ENCODE data around the gene ADAM19.

ADAM19 gene

DNA sequence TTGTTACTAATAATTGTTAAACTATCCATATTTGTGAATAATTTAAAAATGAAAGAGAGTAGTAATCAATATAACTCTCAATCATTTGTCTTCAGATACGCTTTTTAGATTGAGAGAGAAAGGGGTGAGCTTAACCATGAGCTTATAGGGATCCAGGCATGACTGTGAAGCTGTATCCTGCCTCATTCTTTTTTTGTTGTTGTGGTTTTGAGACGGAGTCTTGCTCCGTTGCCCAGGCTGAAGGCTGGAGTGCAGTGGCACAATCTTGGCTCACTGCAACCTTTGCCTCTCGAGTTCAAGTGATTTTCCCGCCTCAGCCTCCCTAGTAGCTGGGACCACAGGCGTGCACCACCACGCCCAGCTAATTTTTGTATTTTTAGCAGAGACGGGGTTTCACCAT, 71.5 kb downstream of the ADAM19 start:
- ChIA-PET POLR2A (no interaction called here), CTCF (no interaction called here)
- no peak for DNase-seq (ENCODE audit: extremely low spot score)
- TF ChIP-seq BHLHE40 (IDR thresholded peaks at IDR 0.05; ENCODE audit: borderline replicate concordance) (no peak), NFRKB (IDR thresholded peaks at IDR 0.05) (no peak), LEF1 (IDR thresholded peaks at IDR 0.05; ENCODE audit: borderline replicate concordance) (no peak), FOXK2 (IDR thresholded peaks at IDR 0.05) (no peak), SUZ12 (IDR thresholded peaks at IDR 0.05) (no peak), ARNT (IDR thresholded peaks at IDR 0.05) (no peak), ELF4 (IDR thresholded peaks at IDR 0.05) (no peak), FOXM1 (IDR thresholded peaks at IDR 0.05; ENCODE audit: borderline replicate concordance) (no peak), PKNOX1 (IDR thresholded peaks at IDR 0.05) (no peak), TARDBP (IDR thresholded peaks at IDR 0.05) (no peak), ZNF384 (IDR thresholded peaks at IDR 0.05) (no peak), CTBP1 (IDR thresholded peaks at IDR 0.05; ENCODE audit: borderline replicate concordance) (no peak), SP1 (IDR thresholded peaks at IDR 0.05) (no peak), HDGF (IDR thresholded peaks at IDR 0.05; ENCODE audit: borderline replicate concordance) (no peak), L3MBTL2 (conservative IDR thresholded peaks at IDR 0.05) (no peak), FOXA1 (IDR thresholded peaks at IDR 0.05) (no peak)

DNA sequence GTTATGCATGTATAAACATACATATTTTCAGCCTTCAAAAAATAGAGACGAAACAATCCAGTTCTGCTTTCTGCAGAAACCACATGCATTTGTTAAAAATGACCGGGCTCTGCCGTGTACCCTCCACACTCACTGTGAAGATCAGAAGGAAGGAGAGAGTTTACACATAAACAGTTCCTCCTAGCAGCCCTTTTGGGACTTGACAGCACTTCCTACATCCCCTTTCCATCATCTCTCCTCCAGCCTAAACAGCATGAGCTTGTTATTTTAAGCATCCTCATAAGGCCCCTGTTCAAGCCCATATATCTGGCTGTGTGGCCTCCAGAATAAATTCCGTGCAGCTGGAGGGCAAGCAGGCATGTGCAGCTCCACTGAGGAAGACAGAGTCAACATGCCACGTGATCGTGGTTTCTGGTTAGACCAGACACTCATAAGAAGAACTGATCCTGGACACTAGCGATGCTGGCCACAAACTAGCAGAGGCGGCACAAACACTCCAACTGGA, 73.4 kb downstream of the ADAM19 start:
- CTCF ChIA-PET, result no interaction called here
- DNase-seq (ENCODE audit: extremely low spot score), result no peak
- POLR2A ChIA-PET, result no interaction called here

GRCh38 chr5:157497875-157498611, 77.5 kb downstream of the ADAM19 start:
- POLR2A ChIA-PET, result no interaction called here
- TF ChIP-seq CTBP1 (IDR thresholded peaks at IDR 0.05; ENCODE audit: borderline replicate concordance), result no peak
- TF ChIP-seq FOXA1 (IDR thresholded peaks at IDR 0.05), result no peak
- TF ChIP-seq SP1 (IDR thresholded peaks at IDR 0.05), result no peak
- no peak for TF ChIP-seq HDGF (IDR thresholded peaks at IDR 0.05; ENCODE audit: borderline replicate concordance)
- no peak for TF ChIP-seq ARNT (IDR thresholded peaks at IDR 0.05)
- TF ChIP-seq L3MBTL2 (conservative IDR thresholded peaks at IDR 0.05), result no peak
- no peak for TF ChIP-seq BHLHE40 (IDR thresholded peaks at IDR 0.05; ENCODE audit: borderline replicate concordance)
- no peak for TF ChIP-seq PKNOX1 (IDR thresholded peaks at IDR 0.05)
- TF ChIP-seq ZNF384 (IDR thresholded peaks at IDR 0.05), result no peak
- CTCF ChIA-PET, result interaction anchor here (1.3 kb wide), 1 partner anchor 9 kb away, joined by 3 read pairs; no protein-coding TSS in a partner anchor
- no peak for DNase-seq (ENCODE audit: extremely low spot score)

More for the DNA sequence above, 73.4 kb downstream of the ADAM19 start:
- TF ChIP-seq CTBP1 (IDR thresholded peaks at IDR 0.05; ENCODE audit: borderline replicate concordance), result no peak

- CTCF ChIA-PET, result no interaction called here
- POLR2A ChIA-PET, result no interaction called here
- no peak for TF ChIP-seq SP1 (IDR thresholded peaks at IDR 0.05)
- no peak for TF ChIP-seq L3MBTL2 (conservative IDR thresholded peaks at IDR 0.05)
- no peak for TF ChIP-seq TARDBP (IDR thresholded peaks at IDR 0.05)
- no peak for TF ChIP-seq CTBP1 (IDR thresholded peaks at IDR 0.05; ENCODE audit: borderline replicate concordance)
- no peak for TF ChIP-seq ZNF384 (IDR thresholded peaks at IDR 0.05)
- TF ChIP-seq NFRKB (IDR thresholded peaks at IDR 0.05), result no peak
- no peak for TF ChIP-seq FOXM1 (IDR thresholded peaks at IDR 0.05; ENCODE audit: borderline replicate concordance)
- no peak for TF ChIP-seq LEF1 (IDR thresholded peaks at IDR 0.05; ENCODE audit: borderline replicate concordance)
- no peak for TF ChIP-seq FOXK2 (IDR thresholded peaks at IDR 0.05)
- TF ChIP-seq PKNOX1 (IDR thresholded peaks at IDR 0.05), result no peak
- TF ChIP-seq HDGF (IDR thresholded peaks at IDR 0.05; ENCODE audit: borderline replicate concordance), result no peak
- no peak for DNase-seq (ENCODE audit: extremely low spot score)
Measured at GRCh38 chr5:157496864-157497263, 78.7 kb downstream of the ADAM19 start.

GRCh38 chr5:157494178-157494832, 81.3 kb downstream of the ADAM19 start:
- ChIA-PET POLR2A (no interaction called here), CTCF (no interaction called here)
- DNase-seq (ENCODE audit: extremely low spot score), result no peak
- TF ChIP-seq L3MBTL2 (conservative IDR thresholded peaks at IDR 0.05), result no peak
- TF ChIP-seq TARDBP (IDR thresholded peaks at IDR 0.05), result no peak
- no peak for TF ChIP-seq ELF4 (IDR thresholded peaks at IDR 0.05)
- no peak for TF ChIP-seq ZNF384 (IDR thresholded peaks at IDR 0.05)
- TF ChIP-seq BHLHE40 (IDR thresholded peaks at IDR 0.05; ENCODE audit: borderline replicate concordance), result no peak
- TF ChIP-seq PKNOX1 (IDR thresholded peaks at IDR 0.05), result no peak
- TF ChIP-seq NFRKB (IDR thresholded peaks at IDR 0.05), result no peak
- no peak for TF ChIP-seq CTBP1 (IDR thresholded peaks at IDR 0.05; ENCODE audit: borderline replicate concordance)
- TF ChIP-seq ARNT (IDR thresholded peaks at IDR 0.05), result no peak
- no peak for TF ChIP-seq FOXA1 (IDR thresholded peaks at IDR 0.05)
- TF ChIP-seq HDGF (IDR thresholded peaks at IDR 0.05; ENCODE audit: borderline replicate concordance), result no peak
- TF ChIP-seq FOXK2 (IDR thresholded peaks at IDR 0.05), result no peak
